HCT116 (cell line): ENCODE data around the gene PLCB3. TPM values are rescaled to one million over a fixed set of nuclear protein-coding genes. Genes with fewer than 3 reads are reported as not detected.

Experiments
- ATAC-seq: fragments of 200-7000 bp; cut with Tn5 transposase; 2 replicates; pipeline ENCODE4 v1.9.1; 2020; ENCODE audit warnings: mild to moderate bottlenecking, moderate library complexity
- BruUV-seq: library from RNA; stranded (reverse); fragments of 400-500 nt; replicated peaks from 2 replicates; lab custom pipeline; 2021; lab: Mats Ljungman, UMichigan
- CTCF ChIA-PET: fragments of 300-600 bp; sonication (Branson Sonifier 250); formaldehyde crosslinking; loops from one replicate; lab custom pipeline; 2021; ENCODE audit warnings: antibody characterized with exemption; lab: Charles Lee
- POLR2A ChIA-PET: fragments of 300-600, 350-600 bp; sonication (Branson Sonifier 250); formaldehyde crosslinking; loops from one replicate; lab custom pipeline; 2021; ENCODE audit warnings: antibody characterized with exemption; lab: Charles Lee
- RAD21 ChIA-PET, 2 experiments: fragments of 300-600 bp; sonication (Branson Sonifier 250); formaldehyde crosslinking; loops; one replicate each; lab custom pipeline; 2023; ENCODE audit warnings: low total read pairs in 2 of 2; ENCODE audit not compliant: uncharacterized antibody in 2 of 2, unreplicated experiment in 2 of 2, low non-redundant PET in 1 of 2; lab: Charles Lee
- DNase-seq: peaks from one replicate; pipeline ENCODE4 v3.0.0-alpha.2; 2010; ENCODE audit warnings: low read depth, low spot score
- H2AFZ ChIP-seq: fragments of 200-600 bp; shearing (Covaris generic), sonication (generic); 2 replicates; pipeline ENCODE4 v1.6.1; 2017; ENCODE audit warnings: low read depth, mixed run types, mixed read lengths, antibody characterized with exemption, low read length; ENCODE audit not compliant: poor library complexity, severe bottlenecking
- H3K27ac ChIP-seq: 2 replicates; pipeline ENCODE4 v1.5.1; 2012; ENCODE audit warnings: low read depth, low read length
- H3K27me3 ChIP-seq: fragments of 200-600 bp; sonication (generic); 2 replicates; pipeline ENCODE4 v1.6.1; 2016; ENCODE audit warnings: mixed run types, low read length, mixed read lengths; ENCODE audit not compliant: insufficient read depth
- H3K36me3 ChIP-seq, 2 experiments: fragments of 200-500 bp in 1 of 2; fragments of 200-600 bp in 1 of 2; sonication (Bioruptor generic) in 1 of 2; sonication (generic) in 1 of 2; 2 replicates each; pipeline versions ENCODE4 v1.5.1 to v1.6.1; 2014 to 2016; ENCODE audit warnings: low read length in 2 of 2, inconsistent platforms in 1 of 2, mixed read lengths in 1 of 2, mixed run types in 1 of 2; ENCODE audit not compliant: insufficient read depth in 2 of 2, control insufficient read depth in 1 of 2
- H3K4me1 ChIP-seq, 2 experiments: fragments of 200-600 bp in 1 of 2; sonication (generic) in 1 of 2; 2 replicates each; pipeline versions ENCODE4 v1.5.1 to v1.6.1; 2012 to 2017; ENCODE audit warnings: low read length in 2 of 2, inconsistent platforms in 1 of 2, mild to moderate bottlenecking in 1 of 2, mixed read lengths in 1 of 2, mixed run types in 1 of 2, moderate library complexity in 1 of 2; ENCODE audit not compliant: insufficient read depth in 2 of 2, control insufficient read depth in 1 of 2
- H3K4me2 ChIP-seq: fragments of 200-600 bp; sonication (generic); 2 replicates; pipeline ENCODE4 v1.6.1; 2017; ENCODE audit warnings: mixed run types, low read length, mixed read lengths
- H3K4me3 ChIP-seq, 2 experiments: fragments of 200-600 bp in 1 of 2; sonication (generic) in 1 of 2; replicated peaks in 1 of 2; 2 replicates each; pipeline ENCODE4 v1.5.1; 2011 to 2016; ENCODE audit warnings: low read length in 2 of 2, control low read depth in 1 of 2, low read depth in 1 of 2, mild to moderate bottlenecking in 1 of 2, mixed read lengths in 1 of 2, mixed run types in 1 of 2
- H3K79me2 ChIP-seq: fragments of 200-600 bp; sonication (generic); 2 replicates; pipeline ENCODE4 v1.6.1; 2017; ENCODE audit warnings: mild to moderate bottlenecking, mixed run types, low read length, moderate library complexity, mixed read lengths; ENCODE audit not compliant: insufficient read depth
- H3K9ac ChIP-seq: fragments of 200-600 bp; sonication (generic); 2 replicates; pipeline ENCODE4 v1.6.1; 2016; ENCODE audit warnings: low read length, mixed read lengths
- H3K9me2 ChIP-seq: fragments of 200-600 bp; sonication (generic), shearing (Covaris generic); 2 replicates; pipeline ENCODE4 v1.6.1; 2017; ENCODE audit warnings: mixed run types, mild to moderate bottlenecking, moderate library complexity; ENCODE audit not compliant: insufficient read depth
- H3K9me3 ChIP-seq, 2 experiments: fragments of 200-500 bp in 1 of 2; fragments of 200-600 bp in 1 of 2; sonication (Bioruptor generic) in 1 of 2; sonication (generic) in 1 of 2; 2 replicates each; pipeline ENCODE4 v1.6.1; 2014 to 2017; ENCODE audit warnings: low read length in 2 of 2, mixed read lengths in 2 of 2, inconsistent platforms in 1 of 2, low read depth in 1 of 2, mild to moderate bottlenecking in 1 of 2, mixed run types in 1 of 2, moderate library complexity in 1 of 2; ENCODE audit not compliant: control insufficient read depth in 1 of 2, insufficient read depth in 1 of 2
- H4K20me1 ChIP-seq: fragments of 200-600 bp; sonication (generic), shearing (Covaris generic); 2 replicates; pipeline ENCODE4 v1.6.1; 2017; ENCODE audit warnings: mixed run types, mild to moderate bottlenecking, moderate library complexity; ENCODE audit not compliant: insufficient read depth
- ELF1 ChIP-seq: IDR thresholded peaks from 2 replicates; pipeline ENCODE4 v1.6.1; 2012; ENCODE audit warnings: low read depth, borderline replicate concordance
- EZH2phosphoT487 ChIP-seq: fragments of 200-600 bp; IDR thresholded peaks from 2 replicates; pipeline ENCODE4 v1.6.1; 2018; ENCODE audit warnings: antibody characterized with exemption, borderline replicate concordance
- JUND ChIP-seq: IDR thresholded peaks from 2 replicates; pipeline ENCODE4 v1.6.1; 2012
- POLR2A ChIP-seq: IDR thresholded peaks from 2 replicates; pipeline ENCODE4 v1.7.0; 2011; ENCODE audit warnings: borderline replicate concordance; ENCODE audit not compliant: insufficient read depth, insufficient read length; ENCODE audit errors: extremely low read depth
- POLR2AphosphoS5 ChIP-seq: IDR thresholded peaks from 2 replicates; pipeline ENCODE4 v1.6.1; 2011; ENCODE audit warnings: mild to moderate bottlenecking, low read depth, low read length, moderate library complexity
- RAD21 ChIP-seq: IDR thresholded peaks from 2 replicates; pipeline ENCODE4 v1.6.1; 2012; ENCODE audit warnings: low read depth, mild to moderate bottlenecking
- SIN3A ChIP-seq: IDR thresholded peaks from 2 replicates; pipeline ENCODE4 v1.6.1; 2012; ENCODE audit warnings: low read depth
- intact Hi-C: fragments of 100-400 bp; cut with micrococcal nuclease; formaldehyde crosslinking; loops from 2 replicates; pipeline ENCODE4 v1.10.0; 2022
- total RNA-seq: library from RNA; stranded (reverse); gene quantifications from one replicate; pipeline ENCODE4 v1.2.1, GENCODE V29; 2021; ENCODE audit not compliant: unreplicated experiment
- TF ChIP-seq, protein P1 (sequence below): IDR thresholded peaks from 2 replicates; pipeline ENCODE4 v1.6.1; 2012; ENCODE audit warnings: low read depth
- TF ChIP-seq, protein P2 (sequence below): IDR thresholded peaks from 2 replicates; pipeline ENCODE4 v1.6.1; 2012

Gene PLCB3
- total RNA-seq, 1 experiment from 2014 or later = 106 TPM

DNA sequence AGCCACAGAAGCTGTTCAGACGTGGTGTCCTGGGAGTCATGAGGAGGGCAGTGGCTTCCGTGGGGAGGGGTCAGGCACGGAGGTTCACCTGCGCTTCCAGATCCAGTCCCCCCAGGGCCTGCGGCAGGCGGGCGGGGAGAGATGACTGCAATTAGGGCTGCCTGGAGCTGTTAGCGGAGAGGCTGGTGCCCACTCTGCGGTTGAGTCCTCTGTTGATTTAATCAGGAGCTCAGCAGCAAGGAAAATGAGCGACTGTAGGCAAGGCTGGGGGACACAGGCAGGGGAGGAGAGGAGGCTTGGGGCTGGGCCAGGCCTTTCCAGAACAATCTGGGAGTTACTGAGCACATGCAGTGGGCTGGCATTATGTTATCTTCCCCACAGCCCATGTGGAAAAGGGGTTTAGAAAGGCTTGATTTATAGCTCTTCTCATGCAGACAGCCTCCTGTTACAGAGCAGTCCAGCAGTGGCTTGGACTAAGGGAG is 13.1 kb downstream of the PLCB3 start (continued):
- TF ChIP-seq, protein P1, sequence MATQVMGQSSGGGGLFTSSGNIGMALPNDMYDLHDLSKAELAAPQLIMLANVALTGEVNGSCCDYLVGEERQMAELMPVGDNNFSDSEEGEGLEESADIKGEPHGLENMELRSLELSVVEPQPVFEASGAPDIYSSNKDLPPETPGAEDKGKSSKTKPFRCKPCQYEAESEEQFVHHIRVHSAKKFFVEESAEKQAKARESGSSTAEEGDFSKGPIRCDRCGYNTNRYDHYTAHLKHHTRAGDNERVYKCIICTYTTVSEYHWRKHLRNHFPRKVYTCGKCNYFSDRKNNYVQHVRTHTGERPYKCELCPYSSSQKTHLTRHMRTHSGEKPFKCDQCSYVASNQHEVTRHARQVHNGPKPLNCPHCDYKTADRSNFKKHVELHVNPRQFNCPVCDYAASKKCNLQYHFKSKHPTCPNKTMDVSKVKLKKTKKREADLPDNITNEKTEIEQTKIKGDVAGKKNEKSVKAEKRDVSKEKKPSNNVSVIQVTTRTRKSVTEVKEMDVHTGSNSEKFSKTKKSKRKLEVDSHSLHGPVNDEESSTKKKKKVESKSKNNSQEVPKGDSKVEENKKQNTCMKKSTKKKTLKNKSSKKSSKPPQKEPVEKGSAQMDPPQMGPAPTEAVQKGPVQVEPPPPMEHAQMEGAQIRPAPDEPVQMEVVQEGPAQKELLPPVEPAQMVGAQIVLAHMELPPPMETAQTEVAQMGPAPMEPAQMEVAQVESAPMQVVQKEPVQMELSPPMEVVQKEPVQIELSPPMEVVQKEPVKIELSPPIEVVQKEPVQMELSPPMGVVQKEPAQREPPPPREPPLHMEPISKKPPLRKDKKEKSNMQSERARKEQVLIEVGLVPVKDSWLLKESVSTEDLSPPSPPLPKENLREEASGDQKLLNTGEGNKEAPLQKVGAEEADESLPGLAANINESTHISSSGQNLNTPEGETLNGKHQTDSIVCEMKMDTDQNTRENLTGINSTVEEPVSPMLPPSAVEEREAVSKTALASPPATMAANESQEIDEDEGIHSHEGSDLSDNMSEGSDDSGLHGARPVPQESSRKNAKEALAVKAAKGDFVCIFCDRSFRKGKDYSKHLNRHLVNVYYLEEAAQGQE = no peak
- TF ChIP-seq RAD21 (no peak), ELF1 (no peak)

DNA sequence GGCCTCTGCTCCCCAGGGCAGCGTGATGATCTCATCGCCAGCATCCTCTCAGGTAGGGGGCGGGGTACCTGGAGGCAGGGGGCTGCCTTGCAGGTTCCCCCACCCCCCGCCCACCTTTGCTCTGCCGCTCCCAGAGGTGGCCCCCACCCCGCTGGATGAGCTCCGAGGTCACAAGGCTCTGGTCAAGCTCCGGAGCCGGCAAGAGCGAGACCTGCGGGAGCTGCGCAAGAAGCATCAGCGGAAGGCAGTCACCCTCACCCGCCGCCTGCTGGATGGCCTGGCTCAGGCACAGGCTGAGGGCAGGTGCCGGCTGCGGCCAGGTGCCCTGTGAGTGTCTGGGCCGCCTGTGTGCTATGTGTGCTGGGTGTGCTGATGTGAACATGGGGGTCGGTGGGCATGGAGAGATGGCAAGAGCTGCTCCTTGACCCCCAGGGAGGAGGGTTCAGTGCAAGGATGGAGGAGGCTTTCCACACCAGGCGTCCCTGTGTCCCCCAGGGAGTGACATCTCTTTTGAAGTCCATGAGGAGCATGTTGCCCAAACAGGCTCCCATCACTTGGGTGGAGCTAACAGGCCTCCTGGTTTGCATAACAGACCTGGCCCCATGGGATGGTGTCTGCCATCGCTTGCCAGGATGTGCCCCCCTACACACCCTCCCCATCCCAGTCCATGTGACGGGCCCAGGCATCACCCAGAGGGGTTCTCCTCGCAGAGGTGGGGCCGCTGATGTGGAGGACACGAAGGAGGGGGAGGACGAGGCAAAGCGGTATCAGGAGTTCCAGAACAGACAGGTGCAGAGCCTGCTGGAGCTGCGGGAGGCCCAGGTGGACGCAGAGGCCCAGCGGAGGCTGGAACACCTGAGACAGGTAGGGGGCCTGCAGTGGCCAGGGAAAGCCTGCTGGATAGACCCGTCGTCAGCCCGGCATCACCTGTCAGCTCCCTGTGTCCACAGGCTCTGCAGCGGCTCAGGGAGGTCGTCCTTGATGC is 14.1 kb downstream of the PLCB3 start:
- BruUV-seq = no TSS peak

More for the DNA sequence above, 14.1 kb downstream of the PLCB3 start:
- H3K4me1 ChIP-seq = peaks cover 13 to 22% of the 10 kb centered on the region in 2 experiments; a peak in 3 of 4 replicates
- TF ChIP-seq SIN3A (no peak), EZH2phosphoT487 (no peak), POLR2A (no peak), RAD21 (no peak), JUND (no peak), POLR2AphosphoS5 (no peak)
- TF ChIP-seq, protein P2, sequence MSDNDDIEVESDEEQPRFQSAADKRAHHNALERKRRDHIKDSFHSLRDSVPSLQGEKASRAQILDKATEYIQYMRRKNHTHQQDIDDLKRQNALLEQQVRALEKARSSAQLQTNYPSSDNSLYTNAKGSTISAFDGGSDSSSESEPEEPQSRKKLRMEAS = no peak
- TF ChIP-seq, protein P1 = no peak
- ChIA-PET CTCF (interaction anchor here (1.4 kb wide), 1 partner anchor 15 kb away, joined by 4 read pairs; no protein-coding TSS in a partner anchor), POLR2A (no interaction called here), RAD21 (no interaction called here)
- H3K9me3 ChIP-seq = no peaks in the 10 kb centered on the region
- no peak overlapping the region for H3K9ac ChIP-seq
- no peak overlapping the region for H2AFZ ChIP-seq
- no peaks in the 10 kb centered on the region for H3K9me2 ChIP-seq
- no peaks in the 10 kb centered on the region; the same call in 1 of the 2 replicates for H3K79me2 ChIP-seq
- no peak overlapping the region for H3K27ac ChIP-seq
- H3K36me3 ChIP-seq = peaks cover 5 to 38% of the 10 kb centered on the region in 2 experiments; a peak in 2 of 4 replicates
- H3K4me2 ChIP-seq = no peak overlapping the region
- no peak overlapping the region for H3K4me3 ChIP-seq
- intact Hi-C loops = no loop called here
- H3K27me3 ChIP-seq = no peaks in the 10 kb centered on the region
- no peaks in the 10 kb centered on the region for H4K20me1 ChIP-seq
- ATAC-seq (no peak), DNase-seq (no peak)
